Fibroblast of skin of right quadriceps (primary cell): ENCODE results near the gene AHDC1.
"Not testable (repeated sequence)": the region's sequence is repeated elsewhere in the genome, so short reads cannot be mapped to it uniquely, and the experiment has no call there.

ENCODE experiments used
- DNase-seq: peaks from one replicate; pipeline ENCODE4 v3.0.0-alpha.2; 2013

The AHDC1 gene

DNA sequence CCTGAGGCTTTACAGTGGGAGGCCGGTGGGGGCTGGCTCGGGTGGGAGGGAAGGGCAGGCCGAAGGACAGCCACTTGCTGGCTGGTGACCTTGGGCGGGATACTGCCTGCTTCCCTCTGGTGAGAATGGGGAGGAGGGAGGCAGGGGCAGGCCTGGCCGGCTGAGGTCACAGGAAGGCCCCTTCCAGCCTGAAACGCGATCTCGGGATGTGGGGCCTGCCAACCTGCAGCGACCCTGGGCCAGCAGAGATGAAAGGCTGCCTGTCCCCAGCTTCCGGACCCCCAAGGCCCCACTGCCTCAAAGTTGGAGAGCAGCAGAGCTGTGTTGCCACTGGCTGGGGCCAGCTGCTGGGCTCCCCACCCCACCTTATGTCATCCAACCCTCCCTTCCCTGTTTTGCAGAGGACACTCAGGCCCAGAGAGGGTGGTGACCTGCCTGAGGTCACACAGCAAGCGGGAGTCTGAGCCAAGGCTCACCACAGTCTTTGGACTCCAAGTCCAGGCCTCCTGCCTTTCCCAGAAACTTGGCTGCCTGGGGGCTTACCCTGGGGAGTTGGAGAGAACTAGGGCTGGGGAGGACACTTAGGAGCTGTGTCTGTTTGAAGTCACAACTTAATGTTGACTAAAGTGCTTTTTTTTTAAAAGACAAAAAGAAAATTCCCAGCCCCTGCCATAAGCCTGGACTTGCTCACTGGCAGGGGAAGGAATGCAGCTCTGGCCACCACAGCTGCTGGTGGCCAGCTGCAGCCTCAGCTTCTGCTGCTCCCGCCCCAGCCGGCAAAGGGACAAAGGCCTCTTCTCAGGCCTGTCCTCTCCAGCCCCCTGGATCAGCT lies 99.1 kb downstream of the AHDC1 start:
- no peak for DNase-seq

DNA sequence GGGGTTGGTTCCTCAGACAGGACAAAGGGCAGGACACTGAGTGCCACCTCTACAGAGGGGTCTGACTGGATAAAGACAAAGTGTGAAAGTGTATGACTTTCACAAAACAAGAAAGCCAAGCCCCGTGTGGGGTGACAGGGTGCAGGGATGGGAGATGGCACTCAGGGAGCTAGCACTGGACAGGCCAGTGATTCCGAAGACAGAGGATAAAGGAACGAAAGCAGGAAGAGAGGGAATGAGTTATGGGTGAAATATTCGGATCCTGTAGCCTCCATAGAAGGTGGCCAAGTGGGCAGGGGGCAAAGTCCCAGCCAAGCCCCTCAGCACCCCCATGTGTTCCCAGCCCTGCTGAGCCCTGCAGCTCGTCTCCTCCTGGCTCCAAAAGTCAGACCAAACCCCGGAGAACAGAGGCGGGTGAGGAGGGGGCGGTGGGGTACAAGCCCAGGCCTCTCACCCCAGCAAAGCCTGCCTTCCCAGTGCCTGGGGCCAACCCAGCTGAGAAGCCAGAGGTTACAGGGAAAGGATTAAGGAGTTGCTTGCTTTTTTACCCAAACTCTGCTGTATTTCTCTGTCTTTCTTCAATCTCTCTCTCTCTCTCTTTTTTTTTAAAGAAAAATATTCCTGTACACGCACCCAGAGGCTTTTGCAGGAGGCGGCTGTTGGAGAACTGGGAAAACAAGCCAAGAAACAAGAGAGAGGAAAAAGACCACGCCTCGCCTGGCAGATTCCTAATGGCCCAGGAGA lies 99.9 kb downstream of the AHDC1 start:
- no peak for DNase-seq

DNA sequence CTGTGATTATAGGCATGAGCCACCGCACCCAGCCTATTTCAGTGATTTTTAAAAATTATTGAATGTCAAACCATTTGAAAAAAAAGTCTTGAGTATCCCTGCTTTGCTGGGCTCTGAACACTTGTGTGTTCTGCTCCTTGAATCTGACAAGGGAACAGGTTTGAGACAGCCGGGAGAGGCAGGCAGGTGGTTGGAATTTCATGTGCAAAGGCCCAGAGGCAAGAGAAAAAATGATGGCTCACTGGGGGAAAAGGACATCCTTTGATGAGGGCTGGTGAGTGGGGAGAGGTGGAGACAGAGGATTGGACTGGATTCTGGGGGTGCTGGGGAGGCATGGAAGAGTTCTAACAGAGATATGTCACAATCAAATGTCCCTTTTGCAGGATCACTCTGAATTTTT lies 100.9 kb downstream of the AHDC1 start:
- DNase-seq, result no peak

DNA sequence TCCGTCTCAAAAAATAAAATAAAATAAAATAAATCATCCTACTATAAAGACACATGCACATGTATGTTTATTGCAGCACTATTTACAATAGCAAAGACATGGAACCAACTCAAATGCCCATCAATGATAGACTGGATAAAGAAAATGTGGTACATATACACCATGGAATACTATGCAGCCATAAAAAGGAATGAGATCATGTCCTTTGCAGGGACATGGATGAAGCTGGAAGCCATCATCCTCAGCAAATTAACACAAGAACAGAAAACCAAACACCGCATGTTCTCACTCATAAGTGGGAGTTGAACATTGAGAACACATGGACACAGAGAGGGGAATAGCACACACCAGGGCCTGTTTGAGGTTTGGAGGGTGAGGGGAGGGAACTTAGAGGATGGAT lies 102.8 kb downstream of the AHDC1 start:
- not testable (repeated sequence) for DNase-seq

DNA sequence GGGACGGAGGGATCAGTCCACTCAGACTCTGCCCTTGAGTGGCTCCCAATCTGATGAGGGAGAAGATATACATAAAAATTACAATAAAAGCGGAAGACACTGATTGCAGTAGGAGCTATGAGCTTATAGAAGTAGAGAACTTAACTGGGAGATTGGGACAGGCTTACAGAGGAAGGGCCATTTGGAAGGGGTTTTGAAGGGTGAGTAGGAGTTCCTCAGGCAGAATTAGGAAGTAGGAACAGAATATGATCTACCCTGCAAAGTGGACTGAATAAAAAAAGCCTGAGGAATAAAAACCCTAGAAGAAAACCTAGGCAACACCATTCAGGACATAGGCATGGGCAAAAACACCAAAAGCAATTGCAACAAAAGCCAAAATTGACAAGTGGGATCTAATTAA lies 104.8 kb downstream of the AHDC1 start:
- DNase-seq, result no peak

DNA sequence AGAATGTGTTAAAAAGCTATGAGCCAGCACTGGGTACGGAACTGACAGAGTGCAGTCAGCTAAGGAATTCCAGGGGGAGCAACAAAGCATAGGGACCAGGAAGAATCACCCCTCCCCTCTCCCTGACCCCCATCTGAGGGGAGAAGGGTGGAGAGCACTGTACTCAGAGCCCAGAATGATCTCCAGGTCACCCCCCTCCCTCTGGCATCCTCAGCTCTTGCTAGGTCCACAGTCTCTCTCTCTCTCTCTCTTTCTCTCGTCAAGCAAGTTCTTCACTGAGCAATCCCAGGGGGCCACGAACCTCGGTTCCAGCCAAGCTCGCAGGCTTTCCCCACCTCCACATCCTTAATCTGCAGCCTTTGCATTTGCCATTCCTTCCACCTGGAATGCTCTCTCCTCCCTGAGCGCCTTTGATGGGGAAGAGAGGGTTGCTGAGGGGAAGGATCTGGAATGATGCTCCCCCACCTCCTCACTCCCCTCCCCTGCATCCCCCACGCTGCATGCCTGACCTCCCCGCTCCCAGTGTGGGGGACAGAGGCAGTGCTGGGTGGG lies 107.3 kb downstream of the AHDC1 start:
- peak; percentile 81 for DNase-seq

DNA sequence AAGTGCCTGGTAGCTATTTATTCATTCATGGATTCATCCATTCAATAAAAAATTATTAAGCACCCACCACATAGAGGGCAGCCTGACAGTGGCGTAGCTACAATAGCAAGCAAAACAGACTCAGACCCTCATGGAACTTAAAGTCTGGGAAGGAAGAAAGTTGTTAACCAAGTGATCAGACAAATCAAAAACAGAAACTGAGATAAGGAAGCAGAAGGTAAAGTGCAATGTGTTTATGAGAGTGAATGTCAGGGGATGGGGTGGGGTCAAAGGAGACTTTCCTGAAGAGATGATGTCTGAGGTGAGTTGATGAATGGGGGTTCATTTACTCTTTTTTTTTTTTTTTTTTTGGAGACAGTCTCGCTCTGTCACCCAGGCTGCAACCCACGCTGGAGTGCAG lies 111.1 kb downstream of the AHDC1 start:
- DNase-seq, result no peak

DNA sequence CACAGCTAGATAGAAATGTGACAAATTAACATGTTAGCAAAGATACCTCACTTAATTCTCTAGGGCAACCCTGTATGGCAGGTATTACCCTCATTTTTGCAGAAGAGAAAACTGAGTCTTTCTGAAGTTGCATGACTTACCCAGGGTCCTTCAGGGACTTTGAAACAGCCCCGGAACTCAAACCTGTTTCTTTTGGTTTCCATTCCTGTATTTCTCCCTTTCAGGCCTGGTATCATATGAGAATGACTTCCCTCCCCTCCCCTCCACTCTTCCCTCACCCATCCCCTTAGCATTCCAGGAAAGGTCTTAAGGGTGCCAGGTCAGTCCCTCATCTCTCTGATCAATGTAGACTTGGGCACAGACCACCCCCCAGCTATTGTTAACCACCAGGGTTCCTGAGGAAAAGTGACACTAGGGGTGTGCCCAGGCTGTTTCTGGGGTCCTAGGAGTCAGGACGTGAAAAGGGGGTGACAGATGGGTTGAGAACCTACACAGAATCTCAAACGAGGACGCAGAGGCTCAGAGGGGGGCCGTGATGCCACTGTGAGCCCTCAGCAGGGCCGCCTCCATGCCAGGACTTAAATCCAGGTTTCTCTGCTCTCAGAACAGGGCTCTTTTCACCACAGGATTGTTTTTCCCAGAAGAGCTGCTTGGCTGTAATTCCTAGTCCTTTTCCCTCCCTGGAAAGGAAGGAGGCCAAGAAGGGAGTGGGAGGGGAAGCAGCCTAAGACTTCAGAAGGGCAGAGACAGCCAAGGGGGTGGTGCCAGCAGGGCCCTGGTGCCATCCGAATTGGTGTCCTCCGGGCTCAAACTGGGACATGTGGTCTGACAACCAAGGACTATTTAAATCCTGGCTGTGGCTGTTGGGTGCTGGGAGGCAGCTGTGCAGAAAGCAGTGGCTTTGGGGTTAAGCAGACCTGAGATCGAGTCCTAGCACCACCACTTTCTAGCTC lies 111.9 kb downstream of the AHDC1 start:
- DNase-seq, result no peak

DNA sequence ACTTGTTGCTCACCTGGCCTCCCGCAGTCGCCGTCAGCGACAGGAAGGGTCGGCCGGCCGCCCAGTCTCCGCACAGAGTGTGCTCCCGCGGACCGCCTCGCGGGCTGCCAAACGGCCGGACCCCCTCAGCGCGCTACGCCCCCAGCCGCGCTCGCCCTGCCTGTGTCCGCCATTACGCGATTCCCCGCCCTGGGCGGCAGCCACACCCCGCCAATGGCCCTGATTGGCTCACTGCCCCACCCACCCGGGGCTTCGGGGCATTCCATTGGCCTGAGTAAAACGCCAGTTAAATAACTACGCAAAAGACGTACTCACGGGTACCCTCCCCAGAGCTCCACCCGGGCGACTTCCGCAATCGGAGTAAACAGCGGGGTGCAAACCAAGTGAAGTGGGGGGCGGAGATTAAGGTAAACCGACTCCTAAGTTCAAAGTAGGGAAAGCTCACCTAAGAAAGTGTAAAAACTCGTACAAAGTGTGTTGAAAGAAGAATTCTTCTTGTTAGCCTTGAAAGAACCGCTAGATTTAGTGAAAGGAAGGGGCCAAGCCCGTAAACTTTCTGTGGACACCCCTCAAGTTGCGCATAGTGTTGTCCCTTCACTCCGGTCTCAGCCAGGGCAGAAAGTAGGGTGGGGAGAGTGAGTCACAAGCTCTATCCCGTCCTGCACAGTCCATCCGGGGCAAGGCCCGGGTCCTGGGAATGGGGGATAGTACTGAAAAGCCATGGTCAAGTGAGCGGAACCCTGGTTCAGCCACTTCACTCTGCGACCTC lies 113.8 kb downstream of the AHDC1 start, which contains the start of gene WASF2:
TSS of gene WASF2 (minus strand) at position 195 of the 769 bp plus-strand sequence. CDS start 61,277 bp downstream, outside the sequence.
- peak; percentile 98 for DNase-seq

DNA sequence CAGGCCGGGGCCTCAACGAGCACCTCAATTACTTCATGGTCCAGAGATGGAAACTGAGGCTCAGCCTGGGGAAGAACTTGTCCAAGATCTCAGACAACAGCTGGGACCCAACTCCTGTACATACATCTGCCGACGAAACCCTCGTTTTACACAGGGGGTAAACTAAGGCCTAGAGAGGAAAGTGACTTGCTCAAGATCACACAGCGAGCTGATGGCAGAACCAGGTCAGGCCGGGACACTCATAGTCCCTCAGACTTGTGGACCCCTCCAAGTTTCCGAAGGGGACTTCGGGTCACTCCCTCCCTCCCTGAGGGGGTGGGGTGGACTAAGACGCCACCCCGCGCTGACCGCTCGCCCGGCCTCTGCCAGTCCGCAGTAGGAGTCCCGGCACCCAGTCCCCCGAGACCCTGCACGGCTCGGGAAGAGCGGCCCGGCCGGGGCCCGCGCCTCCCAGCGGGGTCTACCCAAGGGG lies 114.4 kb downstream of the AHDC1 start:
- DNase-seq, result peak; percentile 37

DNA sequence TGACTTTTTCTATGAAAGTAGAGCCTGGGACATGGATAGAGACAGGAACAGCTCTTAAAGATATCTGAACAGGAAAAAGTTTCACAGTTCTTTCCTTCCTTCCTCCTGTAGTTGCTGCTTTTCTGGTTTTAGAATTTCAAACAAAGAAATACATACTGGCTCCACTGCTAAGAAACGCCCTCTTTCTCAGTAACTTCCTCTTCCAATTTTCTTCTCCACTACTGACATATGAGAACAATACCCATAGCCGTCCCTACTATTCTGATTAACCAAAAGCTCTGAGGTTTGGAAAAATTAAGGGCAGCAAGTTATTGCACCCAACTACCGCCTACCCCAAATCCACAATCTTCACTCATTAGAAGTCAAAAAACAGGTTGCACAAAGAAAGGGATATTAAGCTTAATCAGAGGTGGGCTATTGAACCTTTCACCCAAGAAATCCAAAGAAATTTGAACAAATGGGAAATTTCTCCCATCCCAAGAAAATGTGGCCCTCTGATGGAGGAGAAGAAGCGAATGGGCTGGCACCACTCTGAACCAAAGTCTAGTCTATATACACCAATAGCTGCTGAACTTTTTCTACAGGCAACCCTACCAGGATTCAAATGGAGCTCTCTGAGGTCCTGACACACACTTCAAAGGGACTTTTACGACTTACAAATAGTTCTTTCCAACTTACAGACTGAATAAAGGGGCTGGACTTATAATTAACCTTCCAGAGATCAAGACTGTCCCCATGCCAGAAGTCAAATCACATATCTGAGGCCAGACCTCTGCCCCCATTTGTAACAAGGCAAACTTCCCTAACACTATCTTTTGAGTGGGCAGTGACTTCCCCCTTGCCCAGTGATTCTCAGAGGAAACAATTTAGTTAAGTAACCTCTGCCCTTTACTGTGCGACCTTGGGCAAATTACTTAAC lies 115.7 kb downstream of the AHDC1 start:
- peak; percentile 19 for DNase-seq

DNA sequence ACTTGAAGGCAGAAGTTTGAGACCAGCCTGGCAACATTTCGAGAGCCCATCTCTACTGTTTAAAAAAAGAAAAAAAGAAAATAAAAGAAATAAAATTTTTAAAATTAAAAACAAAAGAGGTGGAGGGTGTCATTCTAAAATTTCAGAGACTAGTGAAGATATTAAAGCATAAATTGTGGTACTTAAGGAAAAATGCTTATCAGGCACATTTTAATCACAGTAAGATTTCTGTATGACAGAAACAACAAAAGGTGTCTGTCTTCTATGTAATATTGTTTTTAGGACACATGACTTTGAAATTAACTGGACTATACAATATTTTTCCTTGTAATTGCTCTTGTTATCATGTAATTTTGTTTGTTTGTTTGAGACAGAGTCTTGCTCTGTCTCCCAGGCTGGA lies 118.6 kb downstream of the AHDC1 start:
- DNase-seq, result no peak
